ENCODE results near the gene RAB4A.

RAB4A gene

GRCh38 chr1:229243638-229244037 is 27.3 kb upstream of the RAB4A start:
- DNase-seq (ENCODE audit: low read depth in 1 of 2, low spot score in 1 of 2): no peak

GRCh38 chr1:229244091-229244490 is 26.8 kb upstream of the RAB4A start:
- DNase-seq (ENCODE audit: low read depth in 1 of 2, low spot score in 1 of 2): no peak

- no peak for DNase-seq (ENCODE audit: low read depth in 1 of 2, low spot score in 1 of 2)
These were observed 23.0 kb upstream of the RAB4A start for GRCh38 chr1:229247871-229248270.

GRCh38 chr1:229248821-229249817 is 21.8 kb upstream of the RAB4A start:
- DNase-seq (ENCODE audit: low read depth in 1 of 2, low spot score in 1 of 2): no peak

- no peak for DNase-seq (ENCODE audit: low read depth in 1 of 2, low spot score in 1 of 2)
These were observed 20.9 kb upstream of the RAB4A start for GRCh38 chr1:229249854-229250644.

- no peak for DNase-seq (ENCODE audit: low read depth in 1 of 2, low spot score in 1 of 2)
These were observed 19.7 kb upstream of the RAB4A start for GRCh38 chr1:229251185-229251584.

- no peak for DNase-seq (ENCODE audit: low read depth in 1 of 2, low spot score in 1 of 2)
These were observed 18.5 kb upstream of the RAB4A start for GRCh38 chr1:229252228-229252984.

GRCh38 chr1:229253151-229253974 is 17.5 kb upstream of the RAB4A start:
- no peak for DNase-seq (ENCODE audit: low read depth in 1 of 2, low spot score in 1 of 2)

- DNase-seq (ENCODE audit: low read depth in 1 of 2, low spot score in 1 of 2): no peak
These were observed 15.9 kb upstream of the RAB4A start for GRCh38 chr1:229254910-229255541.

- DNase-seq (ENCODE audit: low read depth in 1 of 2, low spot score in 1 of 2): peak in 1 of 2 donors; percentile 17
These were observed 12.7 kb upstream of the RAB4A start for GRCh38 chr1:229258031-229258756.

- no peak for DNase-seq (ENCODE audit: low read depth in 1 of 2, low spot score in 1 of 2)
These were observed 12.2 kb upstream of the RAB4A start for GRCh38 chr1:229258757-229259060.

GRCh38 chr1:229260297-229260696 is 10.6 kb upstream of the RAB4A start:
- DNase-seq (ENCODE audit: low read depth in 1 of 2, low spot score in 1 of 2): no peak

GRCh38 chr1:229262239-229262638 is 8.7 kb upstream of the RAB4A start:
- no peak for DNase-seq (ENCODE audit: low read depth in 1 of 2, low spot score in 1 of 2)

- DNase-seq (ENCODE audit: low read depth in 1 of 2, low spot score in 1 of 2): no peak
These were observed 7.7 kb upstream of the RAB4A start for GRCh38 chr1:229263254-229263653.

GRCh38 chr1:229264068-229264467 is 6.8 kb upstream of the RAB4A start:
- DNase-seq (ENCODE audit: low read depth in 1 of 2, low spot score in 1 of 2): no peak

GRCh38 chr1:229264487-229264886 is 6.4 kb upstream of the RAB4A start:
- no peak for DNase-seq (ENCODE audit: low read depth in 1 of 2, low spot score in 1 of 2)

- no peak for DNase-seq (ENCODE audit: low read depth in 1 of 2, low spot score in 1 of 2)
These were observed 4.6 kb upstream of the RAB4A start for GRCh38 chr1:229266274-229266673.

GRCh38 chr1:229266832-229267500 is 3.9 kb upstream of the RAB4A start:
- DNase-seq (ENCODE audit: low read depth in 1 of 2, low spot score in 1 of 2): no peak

- no peak for DNase-seq (ENCODE audit: low read depth in 1 of 2, low spot score in 1 of 2)
These were observed 2.4 kb upstream of the RAB4A start for GRCh38 chr1:229268505-229268904.
